ENCODE data around the gene OMA1.

OMA1 gene

DNA sequence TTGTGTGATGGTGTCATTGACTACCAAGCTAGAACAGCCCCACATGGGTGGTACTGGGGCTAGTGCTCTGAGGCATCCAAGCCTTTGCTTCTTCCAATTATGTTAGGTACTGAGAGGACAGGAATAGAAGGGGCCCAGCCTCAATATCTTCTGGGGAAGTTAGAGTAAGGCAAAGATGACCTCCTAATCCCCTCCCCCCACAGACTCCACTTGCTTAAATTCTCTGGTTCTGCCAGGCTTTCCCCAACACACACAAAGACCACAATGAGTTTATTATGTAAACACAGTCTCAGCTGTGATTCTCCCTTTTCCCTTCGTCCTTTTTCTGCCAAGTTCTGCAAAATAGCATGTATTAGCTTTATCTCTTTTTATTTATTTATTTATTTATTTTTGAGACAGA lies 33.7 kb upstream of the OMA1 start:
- Histone ChIP-seq H3K36me3 (ENCODE audit: insufficient read depth, low read length) (no peaks in the 10 kb centered on the region), H3F3A (ENCODE audit: low read depth) (no peaks in the 10 kb centered on the region), H3K4me1 (ENCODE audit: insufficient read depth, low read length, poor library complexity, severe bottlenecking) (peaks cover 20% of the 10 kb centered on the region), H3K4me2 (ENCODE audit: low read depth, low read length, poor library complexity, severe bottlenecking) (no peak overlapping the region), H3K9me3 (ENCODE audit: insufficient read depth, low read depth, low read length) (no peaks in the 10 kb centered on the region), H4K20me1 (ENCODE audit: insufficient read depth, low read length, poor library complexity, severe bottlenecking) (no peaks in the 10 kb centered on the region), H3K9me2 (replicated peaks; ENCODE audit: low read depth, low read length) (no peaks in the 10 kb centered on the region), H3K27me3 (ENCODE audit: insufficient read depth, low read length, poor library complexity, severe bottlenecking) (no peaks in the 10 kb centered on the region), H3K79me2 (ENCODE audit: insufficient read depth, low read length) (no peaks in the 10 kb centered on the region), H3K9ac (ENCODE audit: low read depth, low read length, poor library complexity, severe bottlenecking) (no peak overlapping the region), H3K4me3 (ENCODE audit: low read length, poor library complexity, severe bottlenecking) (no peak overlapping the region), H2AFZ (ENCODE audit: low read length) (no peak overlapping the region)
- no peak for TF ChIP-seq EZH2phosphoT487 (IDR thresholded peaks at IDR 0.05; ENCODE audit: borderline replicate concordance)
- TF ChIP-seq, protein P1, sequence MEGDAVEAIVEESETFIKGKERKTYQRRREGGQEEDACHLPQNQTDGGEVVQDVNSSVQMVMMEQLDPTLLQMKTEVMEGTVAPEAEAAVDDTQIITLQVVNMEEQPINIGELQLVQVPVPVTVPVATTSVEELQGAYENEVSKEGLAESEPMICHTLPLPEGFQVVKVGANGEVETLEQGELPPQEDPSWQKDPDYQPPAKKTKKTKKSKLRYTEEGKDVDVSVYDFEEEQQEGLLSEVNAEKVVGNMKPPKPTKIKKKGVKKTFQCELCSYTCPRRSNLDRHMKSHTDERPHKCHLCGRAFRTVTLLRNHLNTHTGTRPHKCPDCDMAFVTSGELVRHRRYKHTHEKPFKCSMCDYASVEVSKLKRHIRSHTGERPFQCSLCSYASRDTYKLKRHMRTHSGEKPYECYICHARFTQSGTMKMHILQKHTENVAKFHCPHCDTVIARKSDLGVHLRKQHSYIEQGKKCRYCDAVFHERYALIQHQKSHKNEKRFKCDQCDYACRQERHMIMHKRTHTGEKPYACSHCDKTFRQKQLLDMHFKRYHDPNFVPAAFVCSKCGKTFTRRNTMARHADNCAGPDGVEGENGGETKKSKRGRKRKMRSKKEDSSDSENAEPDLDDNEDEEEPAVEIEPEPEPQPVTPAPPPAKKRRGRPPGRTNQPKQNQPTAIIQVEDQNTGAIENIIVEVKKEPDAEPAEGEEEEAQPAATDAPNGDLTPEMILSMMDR (conservative IDR thresholded peaks at IDR 0.05; ENCODE audit: low read length), result no peak

DNA sequence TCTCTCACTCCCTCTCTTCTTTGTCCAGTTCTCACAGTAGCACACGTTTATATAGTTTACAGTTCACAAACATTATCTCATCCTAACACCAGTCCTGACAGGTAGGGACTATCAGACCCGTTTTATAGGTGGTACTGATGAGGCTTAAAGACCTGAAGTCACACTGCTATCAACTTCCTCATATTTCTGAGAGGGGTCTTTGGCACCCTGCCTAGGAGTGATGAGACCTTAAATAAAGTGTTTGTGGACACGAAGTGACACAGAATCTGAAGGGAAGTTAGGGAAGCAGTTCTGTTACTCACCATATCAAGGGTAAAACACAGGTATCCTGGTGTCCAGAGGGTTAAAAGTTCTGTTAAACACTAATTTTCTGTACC lies 31.1 kb upstream of the OMA1 start:
- H3K9me2 ChIP-seq (replicated peaks; ENCODE audit: low read depth, low read length), result no peaks in the 10 kb centered on the region
- no peak overlapping the region for H3K4me3 ChIP-seq (ENCODE audit: low read length, poor library complexity, severe bottlenecking)

DNA sequence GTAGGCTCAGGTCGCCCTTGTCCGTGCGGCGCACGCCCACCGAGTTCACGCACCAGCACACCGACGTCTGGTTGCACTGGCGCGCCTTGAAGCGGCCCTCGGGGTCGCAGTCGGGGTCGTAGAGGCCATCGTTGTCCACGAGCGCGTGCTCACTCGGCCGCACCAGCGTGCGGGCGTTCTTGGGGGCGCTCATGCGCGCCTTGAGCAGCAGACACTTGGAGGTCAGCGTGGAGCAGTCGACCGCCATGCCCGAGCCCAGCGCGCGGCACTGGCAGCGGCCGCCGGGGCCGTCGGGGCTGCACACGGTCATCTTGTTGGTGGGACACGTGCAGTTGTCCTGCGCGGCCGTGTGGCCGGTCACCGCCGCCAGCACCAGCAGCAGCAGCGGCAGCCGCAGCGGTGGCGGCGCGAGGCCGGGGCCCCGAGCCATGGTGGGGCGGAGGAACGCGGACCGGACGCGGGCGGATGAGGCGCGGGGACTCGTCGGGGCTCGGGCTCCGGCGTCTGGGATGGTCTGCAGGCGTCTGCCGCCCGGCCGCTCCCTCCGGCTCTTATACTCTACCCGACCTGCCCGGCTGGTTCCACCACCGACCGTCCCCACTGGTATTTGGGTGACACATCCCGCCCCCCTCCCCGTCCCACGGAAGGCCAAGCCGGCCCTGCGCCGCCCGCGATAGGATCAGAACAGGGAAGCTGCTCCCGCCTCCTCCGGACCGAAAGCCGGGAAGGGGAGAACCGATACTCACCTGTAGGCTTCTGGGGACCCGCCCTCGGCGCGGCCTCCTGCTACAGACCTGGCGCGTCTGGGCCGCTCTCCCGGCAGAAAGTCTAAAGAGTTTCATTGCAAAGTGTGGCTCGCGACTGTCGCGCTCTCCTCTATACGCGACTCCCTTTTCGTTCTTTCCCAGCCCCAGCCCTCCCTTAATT lies 30.5 kb upstream of the OMA1 start, which contains the start of gene TACSTD2:
Gene TACSTD2, minus strand, starts transcription at position 526 of the 927 bp plus-strand sequence. Its CDS starts 96 bp downstream, at position 430.
- no peaks in the 10 kb centered on the region for H3K9me2 ChIP-seq (replicated peaks; ENCODE audit: low read depth, low read length)
- no peaks in the 10 kb centered on the region for H3K79me2 ChIP-seq (ENCODE audit: insufficient read depth, low read length)
- H3K9me3 ChIP-seq (ENCODE audit: insufficient read depth, low read depth, low read length), result no peaks in the 10 kb centered on the region
- no peak within 1 kb of the TSS for H3K9ac ChIP-seq (ENCODE audit: low read depth, low read length, poor library complexity, severe bottlenecking)
- H4K20me1 ChIP-seq (ENCODE audit: insufficient read depth, low read length, poor library complexity, severe bottlenecking), result no peaks in the 10 kb centered on the region
- H3K36me3 ChIP-seq (ENCODE audit: insufficient read depth, low read length), result no peaks in the 10 kb centered on the region
- H2AFZ ChIP-seq (ENCODE audit: low read length), result no peak within 1 kb of the TSS
- no peak within 1 kb of the TSS for H3K4me2 ChIP-seq (ENCODE audit: low read depth, low read length, poor library complexity, severe bottlenecking)
- H3F3A ChIP-seq (ENCODE audit: low read depth), result no peaks in the 10 kb centered on the region
- H3K4me3 ChIP-seq (ENCODE audit: low read length, poor library complexity, severe bottlenecking), result no peak within 1 kb of the TSS
- TF ChIP-seq, protein P1 (conservative IDR thresholded peaks at IDR 0.05; ENCODE audit: low read length), result no peak
- no peak for TF ChIP-seq EZH2phosphoT487 (IDR thresholded peaks at IDR 0.05; ENCODE audit: borderline replicate concordance)
- H3K4me1 ChIP-seq (ENCODE audit: insufficient read depth, low read length, poor library complexity, severe bottlenecking), result no peaks in the 10 kb centered on the region
- H3K27me3 ChIP-seq (ENCODE audit: insufficient read depth, low read length, poor library complexity, severe bottlenecking), result no peaks in the 10 kb centered on the region

More for the DNA sequence above, 31.1 kb upstream of the OMA1 start:
- H3K27me3 ChIP-seq (ENCODE audit: insufficient read depth, low read length, poor library complexity, severe bottlenecking), result no peaks in the 10 kb centered on the region
- no peaks in the 10 kb centered on the region for H3K4me1 ChIP-seq (ENCODE audit: insufficient read depth, low read length, poor library complexity, severe bottlenecking)
- no peak overlapping the region for H3K4me2 ChIP-seq (ENCODE audit: low read depth, low read length, poor library complexity, severe bottlenecking)
- H3F3A ChIP-seq (ENCODE audit: low read depth), result no peaks in the 10 kb centered on the region
- H3K9ac ChIP-seq (ENCODE audit: low read depth, low read length, poor library complexity, severe bottlenecking), result no peak overlapping the region
- no peaks in the 10 kb centered on the region for H3K36me3 ChIP-seq (ENCODE audit: insufficient read depth, low read length)
- no peak overlapping the region for H2AFZ ChIP-seq (ENCODE audit: low read length)
- no peak for TF ChIP-seq EZH2phosphoT487 (IDR thresholded peaks at IDR 0.05; ENCODE audit: borderline replicate concordance)
- TF ChIP-seq, protein P1 (conservative IDR thresholded peaks at IDR 0.05; ENCODE audit: low read length), result no peak
- H3K79me2 ChIP-seq (ENCODE audit: insufficient read depth, low read length), result no peaks in the 10 kb centered on the region
- no peaks in the 10 kb centered on the region for H3K9me3 ChIP-seq (ENCODE audit: insufficient read depth, low read depth, low read length)
- no peaks in the 10 kb centered on the region for H4K20me1 ChIP-seq (ENCODE audit: insufficient read depth, low read length, poor library complexity, severe bottlenecking)
